Muscle of back (tissue), 11 donors: Measurements from ENCODE around the gene VRK1. TPM values are rescaled to one million over a fixed set of nuclear protein-coding genes. Genes with fewer than 3 reads are reported as not detected.

Experiments used
- DNase-seq, 3 donors: peaks; one replicate each; pipeline versions ENCODE4 v3.0.0 to v3.0.0-alpha.2; 2013
- polyA plus RNA-seq, 10 donors: library from polyadenylated mRNA; unstranded; fragments of 120-200 nt; gene quantifications; one replicate each; pipeline ENCODE4 v1.2.1, GENCODE V29; 2013; ENCODE audit not compliant: insufficient read length in 10 of 10

VRK1 gene
- polyA plus RNA-seq, 10 donors: 8.1 to 15.4 (median 11.5) TPM

- no peak for DNase-seq
Observed at GRCh38 chr14:96920023-96920422, 122.8 kb downstream of the VRK1 start.

- DNase-seq: no peak
Observed at GRCh38 chr14:96920820-96921219, 123.6 kb downstream of the VRK1 start.

- no peak for DNase-seq
Observed at GRCh38 chr14:96922986-96923385, 125.8 kb downstream of the VRK1 start.

- DNase-seq: no peak
Observed at GRCh38 chr14:96925422-96925821, 128.2 kb downstream of the VRK1 start.

GRCh38 chr14:96926001-96926400, 128.8 kb downstream of the VRK1 start:
- no peak for DNase-seq

- DNase-seq: no peak
Observed at GRCh38 chr14:96928779-96929380, 131.7 kb downstream of the VRK1 start.

GRCh38 chr14:96929950-96930349, 132.8 kb downstream of the VRK1 start:
- DNase-seq: no peak

- DNase-seq: no peak
Observed at GRCh38 chr14:96930526-96930925, 133.3 kb downstream of the VRK1 start.
